RCC 7860 (cell line): ENCODE results near the gene FER1L5.

Experiments used
- DNase-seq: peaks from one replicate; pipeline ENCODE4 v3.0.0-alpha.2; 2015; ENCODE audit warnings: low spot score
- FAIRE-seq: peaks from 2 replicates; lab custom pipeline; 2012; peaks lifted over from hg19 to GRCh38; lab: Jason Lieb, UNC

FER1L5 gene

GRCh38 chr2:96693286-96694200 is 51.0 kb downstream of the FER1L5 start:
- FAIRE-seq: no peak
- no peak for DNase-seq

DNA sequence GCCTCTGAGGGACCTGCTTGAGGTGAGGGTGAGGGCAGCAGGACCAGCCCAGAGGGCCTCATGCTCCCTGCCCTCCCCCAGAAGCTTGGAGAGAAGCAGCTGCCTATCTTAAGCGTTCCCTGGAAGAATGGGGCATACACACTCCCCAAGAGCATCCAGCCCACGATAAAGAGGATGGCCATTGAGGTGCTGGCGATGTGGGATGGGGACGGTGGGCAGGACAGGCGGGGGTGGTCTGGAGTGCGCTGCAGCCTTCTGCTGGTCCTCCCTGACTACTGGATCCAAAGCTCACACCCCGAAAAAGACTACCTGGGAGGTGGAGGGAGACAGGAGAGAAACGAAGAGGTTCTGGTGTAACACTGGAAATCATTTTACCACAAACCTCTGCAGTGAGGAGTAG is 51.7 kb downstream of the FER1L5 start:
- FAIRE-seq (no peak), DNase-seq (no peak)

- DNase-seq (no peak), FAIRE-seq (no peak)
These were observed 52.4 kb downstream of the FER1L5 start for GRCh38 chr2:96694816-96695455.

- DNase-seq (no peak), FAIRE-seq (no peak)
These were observed 53.0 kb downstream of the FER1L5 start for GRCh38 chr2:96695602-96696001.

GRCh38 chr2:96697476-96697875 is 54.9 kb downstream of the FER1L5 start:
- FAIRE-seq: no peak
- no peak for DNase-seq

- DNase-seq (no peak), FAIRE-seq (no peak)
These were observed 55.8 kb downstream of the FER1L5 start for GRCh38 chr2:96698221-96698861.

DNA sequence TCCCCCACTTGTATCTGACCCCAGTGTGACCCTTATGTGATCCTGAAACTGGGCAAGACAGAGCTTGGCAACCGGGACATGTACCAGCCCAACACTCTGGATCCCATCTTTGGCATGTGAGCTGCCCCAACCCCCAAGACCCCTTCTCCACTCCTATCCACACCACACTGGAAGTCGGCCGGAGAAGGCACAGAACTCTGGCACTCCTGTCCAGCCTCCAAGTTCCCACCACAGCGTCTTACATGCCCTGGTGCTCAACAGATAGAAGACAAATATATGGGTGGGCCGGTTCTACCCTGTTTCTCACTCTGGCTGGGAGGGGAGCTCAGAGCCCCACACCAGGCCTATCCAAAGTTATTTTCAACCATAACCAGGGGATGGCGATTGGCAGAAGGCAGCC is 56.5 kb downstream of the FER1L5 start:
- FAIRE-seq: no peak
- DNase-seq: no peak

GRCh38 chr2:96699621-96700020 is 57.1 kb downstream of the FER1L5 start:
- FAIRE-seq (no peak), DNase-seq (no peak)

GRCh38 chr2:96700086-96700485 is 57.5 kb downstream of the FER1L5 start:
- DNase-seq (no peak), FAIRE-seq (no peak)

DNA sequence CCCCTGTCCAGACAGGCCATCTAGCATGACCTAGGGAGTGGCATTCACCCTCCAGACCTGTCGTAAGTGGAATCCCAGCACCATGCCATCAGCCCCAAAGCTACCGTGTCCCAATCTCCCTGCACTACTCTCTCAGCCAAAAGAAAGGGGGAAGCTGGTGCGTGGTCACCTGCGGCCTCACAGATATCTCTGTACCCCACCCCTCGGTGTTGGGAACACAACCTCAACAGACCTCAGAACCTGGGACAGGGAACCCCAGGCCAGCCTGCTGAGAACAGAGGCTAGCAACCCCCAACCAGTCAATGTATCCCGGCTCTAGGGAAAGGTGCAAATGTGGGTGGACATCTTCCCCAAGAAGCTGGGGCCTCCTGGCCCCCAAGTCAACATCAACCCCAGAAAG is 59.1 kb downstream of the FER1L5 start:
- DNase-seq: no peak
- no peak for FAIRE-seq

DNA sequence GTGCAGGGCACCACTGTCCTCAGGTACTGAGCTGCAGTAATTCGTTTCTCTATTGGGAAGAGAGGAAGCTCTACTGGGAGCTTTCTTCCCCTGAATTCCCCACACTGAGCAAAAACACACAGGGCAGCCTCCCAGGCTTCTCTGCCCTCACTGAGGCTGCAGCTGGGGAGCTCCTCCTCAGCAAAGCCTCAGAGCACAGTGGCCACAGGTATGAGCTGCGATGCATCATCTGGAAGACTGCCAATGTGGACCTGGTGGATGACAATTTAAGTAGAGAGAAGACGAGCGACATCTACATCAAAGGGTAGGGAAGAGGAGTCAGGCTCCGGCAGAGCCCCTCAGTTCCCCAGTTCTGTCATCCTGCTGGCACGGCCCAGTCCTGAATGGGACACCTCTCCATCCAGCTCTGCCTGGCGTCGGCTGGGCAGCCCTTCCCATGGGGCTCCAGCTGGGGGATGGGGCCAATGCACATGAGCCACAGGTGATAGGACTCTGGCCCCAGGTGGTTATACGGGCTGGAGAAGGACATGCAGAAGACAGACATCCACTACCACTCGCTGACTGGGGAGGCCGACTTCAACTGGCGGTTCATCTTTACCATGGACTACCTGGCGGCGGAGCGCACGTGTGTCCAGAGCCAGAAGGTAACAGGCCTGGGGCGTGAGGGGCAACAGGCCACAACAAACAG is 59.7 kb downstream of the FER1L5 start:
- DNase-seq (no peak), FAIRE-seq (no peak)

DNA sequence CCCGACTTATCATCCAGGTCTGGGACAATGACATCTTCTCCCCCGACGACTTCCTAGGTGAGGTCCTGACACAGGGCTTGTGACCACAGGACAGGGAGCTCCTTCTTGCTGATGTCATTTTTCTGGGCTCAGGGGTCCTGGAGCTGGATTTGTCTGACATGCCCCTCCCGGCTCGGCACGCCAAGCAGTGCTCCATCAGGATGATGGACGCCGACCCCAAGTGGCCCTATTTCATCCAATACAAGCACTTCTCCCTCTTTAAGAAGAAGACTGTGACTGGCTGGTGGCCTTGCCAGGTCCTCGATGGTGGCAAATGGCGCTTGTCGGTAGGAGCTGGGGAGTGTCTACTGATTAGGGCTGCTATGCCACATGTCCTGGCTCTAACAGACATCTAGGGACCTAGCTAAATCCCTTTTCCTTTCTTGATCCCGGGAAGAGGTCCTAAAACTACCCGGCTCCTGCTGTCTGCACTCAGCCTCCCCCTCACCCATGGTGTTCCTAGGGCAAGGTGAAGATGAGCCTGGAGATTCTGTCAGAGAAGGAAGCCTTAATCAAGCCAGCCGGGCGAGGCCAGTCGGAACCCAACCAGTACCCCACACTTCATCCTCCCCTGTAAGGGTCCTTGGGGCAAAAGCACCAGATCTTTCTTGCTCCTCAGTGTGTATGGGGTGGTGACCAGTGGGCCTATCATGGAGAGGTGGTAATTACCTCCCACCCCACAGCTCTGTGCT is 60.6 kb downstream of the FER1L5 start:
- FAIRE-seq (no peak), DNase-seq (no peak)

DNA sequence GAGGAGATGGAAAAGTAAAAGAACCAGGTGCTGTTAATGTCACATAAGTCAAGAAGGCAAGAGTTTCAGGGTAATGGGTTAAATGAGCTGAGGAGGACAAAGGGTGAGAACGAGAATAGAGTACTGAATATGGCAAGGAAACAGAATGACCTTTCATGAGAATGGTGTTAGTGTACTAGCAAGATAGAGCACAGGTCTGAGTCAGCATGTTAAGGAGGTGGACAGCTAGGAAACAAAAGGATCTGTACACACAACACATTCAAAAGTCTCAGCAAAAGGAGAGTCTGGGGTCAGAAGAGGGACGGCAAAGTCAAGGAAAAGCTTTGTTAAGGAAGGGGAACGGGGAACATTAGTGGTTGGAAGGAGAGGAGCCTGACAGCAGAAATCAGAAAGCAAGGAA is 68.4 kb downstream of the FER1L5 start:
- DNase-seq: no peak
- no peak for FAIRE-seq

- no peak for FAIRE-seq
- DNase-seq: no peak
These were observed 73.1 kb downstream of the FER1L5 start for GRCh38 chr2:96715658-96716057.

DNA sequence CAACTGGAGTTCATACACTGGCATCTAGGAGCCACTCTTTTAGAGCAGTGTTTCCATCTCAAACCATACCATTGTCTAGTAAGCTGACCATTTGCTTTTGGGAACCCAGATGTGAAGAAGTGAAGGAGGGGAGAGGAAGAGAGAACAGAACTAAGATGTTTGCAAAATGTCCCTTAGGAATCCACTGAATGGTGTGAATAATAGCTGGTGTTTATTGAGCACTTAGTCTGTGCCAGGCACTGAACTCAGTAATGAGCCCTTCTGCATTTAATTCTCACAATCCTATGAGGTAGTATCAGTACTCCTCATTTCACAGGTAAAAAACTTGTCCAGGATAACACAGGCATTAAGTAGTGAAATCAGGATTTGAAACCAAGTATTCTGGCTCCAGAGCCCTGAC is 73.8 kb downstream of the FER1L5 start:
- DNase-seq: no peak
- no peak for FAIRE-seq

DNA sequence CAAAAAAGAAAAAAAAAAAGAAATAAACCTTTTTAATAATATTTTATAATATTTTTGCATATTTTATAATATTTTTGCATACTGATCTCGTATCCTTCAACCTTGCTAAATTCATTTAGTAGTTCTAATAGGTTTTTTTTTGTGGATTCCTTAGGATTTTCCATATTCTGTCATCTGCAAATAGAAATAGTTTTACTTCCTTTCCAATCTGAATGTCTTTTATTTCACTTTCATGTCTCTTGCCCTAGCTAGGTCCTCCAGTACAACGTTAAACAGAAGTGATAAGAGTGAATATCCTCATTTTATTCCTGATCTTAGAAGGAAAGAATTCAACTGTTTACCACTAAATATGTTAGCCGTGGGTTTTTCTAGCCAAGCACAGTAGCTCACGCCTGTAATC is 83.6 kb downstream of the FER1L5 start:
- no peak for DNase-seq
- FAIRE-seq: no peak

GRCh38 chr2:96727431-96727830 is 84.9 kb downstream of the FER1L5 start:
- DNase-seq: no peak
- no peak for FAIRE-seq

- no peak for FAIRE-seq
- no peak for DNase-seq
These were observed 87.2 kb downstream of the FER1L5 start for GRCh38 chr2:96729748-96730147.

- DNase-seq (no peak), FAIRE-seq (no peak)
These were observed 87.6 kb downstream of the FER1L5 start for GRCh38 chr2:96730212-96730611.

DNA sequence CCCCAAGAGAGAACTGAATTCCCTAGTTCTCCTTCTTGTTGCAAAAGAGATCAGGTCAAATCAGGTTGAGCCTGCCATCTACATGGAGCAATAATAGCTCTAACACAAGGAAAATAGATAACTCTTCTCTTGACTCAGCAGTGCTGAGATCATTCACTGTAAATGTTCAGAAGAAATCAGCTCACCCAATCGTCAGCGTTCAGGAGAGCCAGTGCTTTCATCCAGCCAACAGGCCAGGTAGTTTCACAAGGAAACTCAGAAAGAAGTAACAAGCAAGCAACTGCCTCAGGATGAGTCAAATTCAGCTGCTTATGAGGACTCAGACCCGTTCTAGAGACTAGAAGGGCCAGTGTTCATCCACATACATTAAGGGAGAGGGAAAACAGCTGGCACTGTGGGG is 91.4 kb downstream of the FER1L5 start:
- DNase-seq (no peak), FAIRE-seq (no peak)
